Tibial nerve (tissue), 4 donors: ENCODE measurements around the gene NOX3. TPM values are rescaled to one million over a fixed set of nuclear protein-coding genes. Genes with fewer than 3 reads are reported as not detected.

Experiments used
- DNase-seq, 2 donors: peaks; one replicate each; pipeline ENCODE4 v3.0.0-alpha.2; 2019; ENCODE audit warnings: low spot score in 2 of 2
- H3K27ac ChIP-seq, 4 donors: fragments of 200-600 bp; sonication (generic) in 3 of 4; one replicate each; pipeline ENCODE4 v1.5.1; 2017 to 2019; ENCODE audit warnings: mild to moderate bottlenecking in 1 of 4
- H3K27me3 ChIP-seq, 2 donors: fragments of 200-600 bp; sonication (generic) in 1 of 2; one replicate each; pipeline versions ENCODE4 v1.5.1 to v1.6.0; 2017 to 2019
- H3K36me3 ChIP-seq, 3 donors: fragments of 200-600 bp; sonication (generic); one replicate each; pipeline ENCODE4 v1.5.1; 2018 to 2019
- H3K4me1 ChIP-seq, 4 donors: fragments of 200-600 bp; sonication (generic) in 3 of 4; one replicate each; pipeline ENCODE4 v1.5.1; 2017 to 2019
- H3K4me3 ChIP-seq, 4 donors: fragments of 200-600 bp; sonication (generic) in 3 of 4; one replicate each; pipeline ENCODE4 v1.5.1; 2017 to 2019; ENCODE audit warnings: mild to moderate bottlenecking in 1 of 4, moderate library complexity in 1 of 4
- H3K9me3 ChIP-seq, 4 donors: fragments of 200-600 bp; sonication (generic) in 3 of 4; one replicate each; pipeline ENCODE4 v1.5.1; 2017 to 2019
- CTCF ChIP-seq, 5 experiments: fragments of 200-600 bp in 3 of 5; fragments of 450-650 bp in 2 of 5; sonication (generic) in 3 of 5; IDR thresholded peaks; one replicate each; pipeline ENCODE4 v1.5.1; 2016 to 2019; ENCODE audit warnings: antibody characterized with exemption in 5 of 5, mild to moderate bottlenecking in 3 of 5, moderate library complexity in 2 of 5
- EP300 ChIP-seq, 2 donors: sonication (generic); formaldehyde crosslinking; IDR thresholded peaks; one replicate each; pipeline ENCODE4 v1.6.1; 2017; ENCODE audit warnings: antibody characterized with exemption in 2 of 2, mild to moderate bottlenecking in 1 of 2
- POLR2A ChIP-seq, 2 donors: fragments of 450-650 bp; IDR thresholded peaks; one replicate each; pipeline ENCODE4 v1.6.1; 2017; ENCODE audit warnings: antibody characterized with exemption in 2 of 2, mild to moderate bottlenecking in 2 of 2, moderate library complexity in 2 of 2
- WGBS, 2 donors: methylation state at CpG; one replicate each; pipeline ENCODE4 v1.1.5; 2018; 5-methylcytosine and 5-hydroxymethylcytosine counted together
- total RNA-seq, 4 donors: library from RNA; depleted of rRNA; stranded (reverse); fragments of >200 nt; gene quantifications; one replicate each; pipeline ENCODE4 v1.1.0, GENCODE V29; 2016

The NOX3 gene
- total RNA-seq, 4 donors from 2014 or later = not detected

GRCh38 chr6:155440398-155441111, 15.1 kb downstream of the NOX3 start:
- H3K4me3 ChIP-seq = no peak overlapping the region
- no peaks in the 10 kb centered on the region for H3K27me3 ChIP-seq
- no peak overlapping the region for H3K27ac ChIP-seq
- H3K9me3 ChIP-seq = no peaks in the 10 kb centered on the region
- peaks cover 0 to 11% (median 0%) of the 10 kb centered on the region in 4 donors for H3K4me1 ChIP-seq
- H3K36me3 ChIP-seq = no peaks in the 10 kb centered on the region
- 60 to 64% methylated on average over 6 of the region's 6 CpGs for WGBS, 2 donors
- no peak for DNase-seq
- TF ChIP-seq EP300 (IDR thresholded peaks at IDR 0.05) (no peak), POLR2A (IDR thresholded peaks at IDR 0.05) (no peak), CTCF (IDR thresholded peaks at IDR 0.05) (no peak)

- TF ChIP-seq CTCF (IDR thresholded peaks at IDR 0.05) = no peak
- TF ChIP-seq POLR2A (IDR thresholded peaks at IDR 0.05) = no peak
- no peak for TF ChIP-seq EP300 (IDR thresholded peaks at IDR 0.05)
- no peaks in the 10 kb centered on the region for H3K27me3 ChIP-seq
- H3K9me3 ChIP-seq = no peaks in the 10 kb centered on the region
- DNase-seq = no peak
- H3K36me3 ChIP-seq = no peaks in the 10 kb centered on the region
- no peak overlapping the region for H3K4me3 ChIP-seq
- 84 to 92% methylated on average over 3 of the region's 3 CpGs for WGBS, 2 donors
- H3K27ac ChIP-seq = no peak overlapping the region
- peaks cover 0 to 11% (median 0%) of the 10 kb centered on the region in 4 donors for H3K4me1 ChIP-seq
These were observed 16.3 kb downstream of the NOX3 start for GRCh38 chr6:155439376-155439775.

GRCh38 chr6:155436981-155437749, 18.5 kb downstream of the NOX3 start:
- Histone ChIP-seq H3K4me1 (peaks cover 0 to 11% (median 0%) of the 10 kb centered on the region in 4 donors), H3K9me3 (no peaks in the 10 kb centered on the region), H3K27me3 (no peaks in the 10 kb centered on the region), H3K4me3 (no peak overlapping the region), H3K36me3 (no peaks in the 10 kb centered on the region), H3K27ac (no peak overlapping the region)
- TF ChIP-seq POLR2A (IDR thresholded peaks at IDR 0.05) = no peak
- TF ChIP-seq CTCF (IDR thresholded peaks at IDR 0.05) = no peak
- TF ChIP-seq EP300 (IDR thresholded peaks at IDR 0.05) = no peak
- 56 to 63% methylated on average over 5 of the region's 5 CpGs for WGBS, 2 donors
- DNase-seq = no peak

- DNase-seq = no peak
- Histone ChIP-seq H3K4me3 (no peak overlapping the region), H3K4me1 (peaks cover 0 to 11% (median 0%) of the 10 kb centered on the region in 4 donors), H3K9me3 (no peaks in the 10 kb centered on the region), H3K36me3 (no peaks in the 10 kb centered on the region), H3K27ac (no peak overlapping the region), H3K27me3 (no peaks in the 10 kb centered on the region)
- 87 to 89% methylated on average over 13 of the region's 13 CpGs for WGBS, 2 donors
- TF ChIP-seq CTCF (IDR thresholded peaks at IDR 0.05) (no peak), POLR2A (IDR thresholded peaks at IDR 0.05) (no peak), EP300 (IDR thresholded peaks at IDR 0.05) (no peak)
These were observed 20.7 kb downstream of the NOX3 start for GRCh38 chr6:155434829-155435423.

GRCh38 chr6:155434096-155434495, 21.5 kb downstream of the NOX3 start:
- DNase-seq = no peak
- Histone ChIP-seq H3K27ac (no peak overlapping the region), H3K4me1 (peaks cover 0 to 11% (median 0%) of the 10 kb centered on the region in 4 donors), H3K27me3 (no peaks in the 10 kb centered on the region), H3K4me3 (no peak overlapping the region), H3K9me3 (no peaks in the 10 kb centered on the region), H3K36me3 (no peaks in the 10 kb centered on the region)
- no peak for TF ChIP-seq EP300 (IDR thresholded peaks at IDR 0.05)
- TF ChIP-seq POLR2A (IDR thresholded peaks at IDR 0.05) = no peak
- 65 to 67% methylated on average over 8 of the region's 8 CpGs for WGBS, 2 donors
